Activated T-cell treated with anti-CD3 and anti-CD28 coated beads for 4 hours (primary cell): ENCODE data around the gene CHRNA1.

Source experiments
- DNase-seq: peaks from one replicate; pipeline ENCODE4 v3.0.0-alpha.2; 2020

CHRNA1 gene

DNA sequence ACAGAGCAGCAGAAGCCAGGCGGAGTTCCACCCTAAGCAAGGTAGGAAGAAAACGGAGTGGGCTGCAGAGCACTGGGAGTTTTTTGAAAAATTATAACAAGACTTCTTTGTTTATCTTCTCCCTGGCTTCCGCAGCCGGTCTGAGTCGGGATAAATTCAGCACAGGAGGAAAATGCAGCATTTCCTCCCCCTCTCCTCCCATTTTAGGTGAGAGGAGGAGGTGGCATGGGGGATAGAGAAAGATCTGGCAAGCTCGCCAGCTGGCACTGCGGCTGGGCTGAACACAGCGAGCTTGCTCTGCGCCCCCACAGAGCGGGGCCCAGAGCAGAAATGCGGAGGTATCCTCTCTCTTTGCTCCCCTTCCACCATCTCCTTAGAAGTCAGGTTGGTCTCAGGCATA, 17.7 kb upstream of the CHRNA1 start:
- DNase-seq: no peak

DNA sequence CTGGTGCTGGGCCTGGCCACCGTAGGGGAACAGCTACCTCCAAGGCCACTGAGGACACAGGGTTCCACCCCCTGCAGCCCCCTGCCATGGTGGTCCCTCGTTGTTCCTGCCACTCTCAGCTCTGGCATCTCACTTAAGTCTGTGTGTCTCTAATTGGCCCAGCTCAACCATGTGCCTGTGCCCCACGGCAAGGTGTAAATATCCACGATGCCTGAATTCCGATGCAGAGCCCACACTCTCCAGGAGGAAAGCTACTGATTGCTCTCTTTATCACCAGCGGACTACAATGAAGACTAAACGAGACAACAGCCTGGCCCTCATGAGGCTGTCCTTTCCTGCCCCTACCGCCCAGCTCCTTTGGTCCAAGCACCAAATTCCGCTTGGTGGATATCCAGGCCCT, 17.0 kb upstream of the CHRNA1 start:
- DNase-seq: no peak

DNA sequence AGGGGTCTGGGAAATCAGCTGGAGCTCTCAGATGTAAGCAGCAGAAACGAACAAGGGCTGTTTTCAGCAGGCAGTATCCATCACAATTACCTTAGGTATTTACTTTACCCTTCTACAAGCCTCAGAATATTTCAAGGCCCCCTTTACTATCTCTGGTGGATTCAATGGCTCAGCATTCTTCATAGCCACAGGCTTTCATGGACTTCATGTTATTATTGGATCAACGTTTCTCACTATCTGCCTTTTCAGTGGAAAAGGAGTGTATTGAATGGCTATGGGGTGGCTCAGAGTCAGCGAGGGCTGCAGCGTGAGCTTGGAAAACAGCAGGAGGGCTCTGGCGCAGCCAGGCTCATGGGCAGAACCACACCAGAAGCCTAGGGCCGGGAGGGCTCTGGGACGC, 16.6 kb upstream of the CHRNA1 start:
- no peak for DNase-seq

DNA sequence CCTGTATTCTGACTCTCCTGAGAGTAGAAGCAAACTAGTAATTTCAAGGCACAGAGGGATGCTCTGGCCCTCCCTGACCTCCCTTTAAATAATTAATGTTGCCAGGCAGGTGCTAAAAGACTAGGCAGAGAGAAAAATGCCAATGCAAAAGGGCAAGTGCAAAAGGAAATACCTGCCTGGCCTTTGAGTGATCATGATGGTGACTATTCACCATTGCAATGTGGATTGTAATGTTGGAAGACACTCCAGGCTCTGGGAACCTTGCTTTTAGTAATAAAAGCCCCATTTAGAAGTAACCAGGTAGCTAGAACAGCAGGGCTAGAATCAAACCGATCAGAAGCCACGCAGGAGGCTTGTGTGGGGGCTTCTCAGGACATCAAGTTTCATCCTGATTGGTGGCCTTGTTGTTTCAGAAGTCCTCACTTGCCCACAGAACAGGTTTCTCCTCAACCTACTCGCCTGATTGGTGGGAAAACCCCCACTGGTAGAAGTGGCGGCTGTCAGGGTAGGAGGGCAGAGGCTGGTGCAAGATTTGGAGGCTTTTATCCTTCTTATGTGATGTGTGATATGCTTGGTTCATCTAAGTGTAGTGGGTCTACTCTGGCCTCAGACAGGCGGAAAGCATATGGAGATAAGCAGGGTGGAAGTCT, 16.0 kb upstream of the CHRNA1 start:
- no peak for DNase-seq

DNA sequence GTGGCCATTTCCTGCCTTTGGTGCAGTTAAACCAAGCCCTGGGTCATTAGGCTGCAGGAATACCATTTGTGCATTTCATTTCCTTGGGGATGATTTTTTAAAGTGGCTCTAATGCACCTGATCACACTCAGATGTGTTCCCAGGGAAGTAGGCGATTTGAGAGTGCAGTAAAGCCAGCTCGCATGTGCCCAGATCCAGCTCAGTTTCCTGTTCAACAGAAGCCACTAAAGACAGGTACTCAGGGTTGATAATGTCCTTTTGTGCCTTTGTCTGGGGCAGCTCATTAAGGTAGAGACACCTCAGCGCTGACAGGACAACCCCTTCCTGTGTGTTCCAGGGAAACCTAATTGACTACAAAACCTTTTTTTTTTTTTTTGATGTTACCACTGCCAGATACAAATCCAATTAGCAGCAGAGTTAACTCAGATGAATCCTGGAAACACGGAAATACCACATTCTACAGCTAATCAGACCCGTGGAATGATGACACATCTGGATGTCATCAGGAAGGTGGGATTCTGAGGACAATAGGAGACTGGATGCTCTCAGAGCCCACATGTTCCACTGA, 15.2 kb upstream of the CHRNA1 start:
- no peak for DNase-seq

DNA sequence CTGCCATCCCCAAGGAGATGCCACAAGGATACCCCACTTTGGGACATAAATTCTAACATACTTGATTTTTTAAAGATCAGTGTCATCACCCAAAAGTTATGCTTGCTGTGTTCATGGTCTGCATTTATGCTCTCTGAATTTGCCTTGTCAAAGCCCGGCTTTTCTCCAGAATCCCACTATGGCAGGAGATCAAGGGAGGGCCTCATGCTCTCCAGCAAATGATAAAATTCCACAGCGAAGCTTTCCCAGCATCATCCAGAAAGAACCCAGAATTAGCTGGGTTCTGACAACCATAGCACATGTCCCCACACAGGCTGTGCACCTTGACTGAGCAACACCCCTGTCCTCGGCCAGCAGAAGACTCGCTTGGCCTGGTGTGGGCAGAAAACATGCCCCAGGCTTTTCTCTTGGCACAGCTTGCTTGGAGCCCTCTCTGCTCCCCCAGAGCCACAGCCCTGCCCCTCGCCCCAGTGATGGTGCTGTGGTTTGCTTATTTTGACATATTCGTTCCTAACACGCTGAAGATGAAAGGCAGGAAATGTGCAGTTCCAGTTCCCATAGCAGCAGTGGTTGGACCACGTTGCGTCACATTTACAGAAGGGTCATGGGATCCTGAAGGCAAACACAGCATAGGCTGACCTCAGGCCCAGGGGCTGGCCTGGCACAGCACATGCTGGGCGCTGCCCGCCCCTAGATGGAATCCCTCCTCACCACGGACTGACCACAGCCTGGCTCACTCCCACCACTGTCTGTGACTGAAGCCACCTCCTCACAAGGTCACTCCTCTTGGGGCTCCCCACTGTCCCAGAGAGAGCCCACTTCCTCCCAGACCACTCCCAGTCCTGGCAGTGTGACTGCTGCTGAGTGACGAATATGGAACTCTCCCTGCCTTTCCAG, 14.1 kb upstream of the CHRNA1 start:
- peak; percentile 31 for DNase-seq

DNA sequence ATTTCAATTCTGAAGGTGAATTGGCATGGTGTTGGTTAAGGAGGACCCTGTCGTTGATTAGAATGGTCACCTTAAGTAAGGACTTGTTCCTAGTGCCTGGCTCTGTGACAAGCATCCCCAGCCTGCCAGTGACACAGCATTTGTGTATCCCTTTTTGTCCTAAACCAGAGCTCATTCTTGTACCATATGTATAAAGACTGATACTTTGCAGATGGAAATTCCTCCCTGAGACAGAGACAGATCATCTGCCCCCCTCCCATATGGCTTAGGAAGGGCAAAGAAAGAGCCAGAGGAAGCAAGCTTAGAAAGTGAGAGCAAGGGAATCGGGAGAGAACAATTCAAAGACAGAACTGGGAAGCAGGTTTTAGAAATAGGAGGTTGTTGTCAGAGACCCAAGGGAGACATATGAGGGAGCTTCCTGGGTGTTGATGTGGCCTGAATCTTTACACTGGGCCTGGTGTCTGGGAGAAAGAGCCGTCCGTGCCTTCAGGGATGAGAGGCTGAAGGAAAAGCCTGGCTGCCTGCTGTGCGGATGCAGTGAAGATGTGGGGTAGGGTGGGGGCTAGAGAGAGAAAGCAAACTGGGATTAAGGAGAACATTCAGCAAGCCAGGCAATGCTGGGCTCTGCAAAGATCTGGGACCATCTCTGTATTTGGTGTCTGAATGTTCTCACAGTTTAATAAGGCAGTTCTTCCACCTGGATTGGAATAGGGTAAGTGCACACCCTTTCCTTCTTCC, 13.2 kb upstream of the CHRNA1 start:
- DNase-seq: no peak

DNA sequence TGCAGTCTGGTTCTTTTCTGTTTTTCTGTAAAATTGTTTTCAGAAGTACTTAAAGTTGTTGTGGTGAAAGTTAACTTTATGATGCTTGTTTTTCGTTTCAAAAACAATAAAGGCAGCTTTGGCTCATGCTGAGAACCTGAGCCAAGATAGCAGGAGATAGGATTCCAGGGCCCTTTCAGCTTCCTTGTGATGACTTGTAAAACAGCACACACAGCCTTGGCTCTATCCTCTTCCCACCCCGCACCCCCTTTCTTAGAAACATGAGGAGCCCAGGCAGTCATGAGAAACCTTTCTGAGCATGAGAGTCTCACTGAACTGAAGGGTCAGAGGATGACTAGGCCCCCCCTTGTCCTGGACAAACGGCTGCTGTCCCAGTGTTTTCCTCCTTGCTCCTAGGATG, 12.4 kb upstream of the CHRNA1 start:
- DNase-seq: no peak

DNA sequence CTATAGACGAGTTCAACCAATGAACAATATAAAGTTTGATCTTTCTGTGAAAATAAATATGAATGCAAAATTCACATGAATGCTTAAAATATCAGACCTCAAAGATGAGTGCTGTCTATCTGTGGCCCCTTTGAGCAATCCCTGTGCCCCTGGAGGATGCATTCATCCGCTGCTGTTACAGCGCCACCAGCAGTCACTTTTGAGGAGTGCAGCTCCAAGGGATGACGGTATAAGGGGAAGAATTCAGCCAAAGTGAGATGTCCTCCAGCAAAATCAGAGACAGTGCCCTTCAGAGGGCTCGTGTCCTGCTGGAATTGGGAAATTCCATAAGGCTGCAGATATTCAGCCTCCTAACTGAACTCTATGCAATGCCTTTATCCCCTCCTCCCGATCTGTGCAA, 12.0 kb upstream of the CHRNA1 start:
- DNase-seq: no peak

DNA sequence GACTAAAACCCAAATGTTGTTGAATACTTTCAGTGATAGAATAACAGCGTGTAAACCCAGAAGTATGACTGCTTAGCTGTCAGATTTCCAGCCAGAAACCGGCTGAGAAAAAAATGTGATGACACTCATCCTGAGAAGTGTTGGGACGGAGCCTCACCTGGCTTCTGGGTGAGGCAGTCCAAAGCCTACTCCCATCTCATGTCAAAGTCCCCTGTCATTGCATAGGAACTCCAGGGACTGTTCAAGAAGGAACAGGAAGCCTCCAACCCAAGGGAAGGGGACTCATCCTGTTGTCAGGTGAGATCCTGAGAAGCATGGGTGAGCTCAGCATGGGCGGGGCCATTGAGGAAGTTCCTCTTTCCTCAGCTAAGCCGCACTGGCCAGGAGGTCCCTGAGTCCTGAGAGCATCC, 11.3 kb upstream of the CHRNA1 start:
- no peak for DNase-seq

DNA sequence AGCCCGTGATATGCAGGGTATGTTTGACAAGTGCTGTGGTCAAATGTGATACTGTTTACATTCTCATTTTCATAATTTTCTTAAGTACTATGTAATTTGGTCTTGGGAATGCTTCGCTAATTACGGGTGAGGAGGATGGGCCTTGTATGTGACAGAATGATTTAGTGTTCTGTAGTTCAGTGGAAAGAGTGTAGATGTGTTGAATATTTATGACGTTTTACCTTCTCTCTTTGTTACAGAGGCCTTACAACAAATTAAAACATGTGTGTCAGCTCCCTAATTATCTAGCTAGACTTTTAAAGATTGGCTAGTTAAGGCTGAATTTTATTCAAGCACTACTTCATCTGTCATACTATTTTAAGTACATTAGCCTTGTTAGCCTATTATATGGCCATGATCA, 10.6 kb upstream of the CHRNA1 start:
- no peak for DNase-seq

DNA sequence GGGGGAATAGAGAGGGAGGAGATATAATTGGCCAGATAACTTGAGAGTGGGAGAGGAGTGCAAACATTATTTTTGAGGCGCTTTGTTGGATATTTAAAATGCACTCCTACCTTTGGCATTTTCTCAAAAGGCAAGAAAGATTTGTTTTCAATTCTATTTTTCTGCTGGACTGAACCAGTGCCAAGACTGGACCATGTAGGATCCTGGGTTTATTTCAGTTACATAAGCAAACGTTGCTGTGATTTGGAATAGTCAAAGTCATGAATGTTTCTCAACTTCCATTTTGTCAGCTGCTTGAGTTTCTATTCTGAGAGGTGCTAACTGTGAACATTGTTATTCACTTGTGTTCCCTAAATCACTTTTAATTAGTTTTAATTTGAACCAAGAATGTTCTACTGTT, 8.9 kb upstream of the CHRNA1 start:
- no peak for DNase-seq

DNA sequence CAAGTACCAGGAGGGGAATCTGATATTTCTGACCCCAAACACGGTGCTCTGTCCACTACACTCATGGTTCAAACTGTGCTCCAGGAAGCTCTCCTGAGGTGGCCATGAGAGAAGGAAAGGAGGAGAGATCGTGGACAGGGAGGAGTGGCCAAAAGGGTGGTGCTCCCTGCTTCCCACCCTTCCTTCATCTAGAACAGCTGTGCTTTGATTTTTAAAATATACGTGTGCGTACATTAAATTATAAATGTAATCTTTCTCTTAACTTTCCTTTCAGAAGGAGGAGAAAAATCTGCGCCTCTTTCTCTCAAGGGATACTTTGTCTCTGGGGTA, 8.2 kb upstream of the CHRNA1 start:
- DNase-seq: no peak

DNA sequence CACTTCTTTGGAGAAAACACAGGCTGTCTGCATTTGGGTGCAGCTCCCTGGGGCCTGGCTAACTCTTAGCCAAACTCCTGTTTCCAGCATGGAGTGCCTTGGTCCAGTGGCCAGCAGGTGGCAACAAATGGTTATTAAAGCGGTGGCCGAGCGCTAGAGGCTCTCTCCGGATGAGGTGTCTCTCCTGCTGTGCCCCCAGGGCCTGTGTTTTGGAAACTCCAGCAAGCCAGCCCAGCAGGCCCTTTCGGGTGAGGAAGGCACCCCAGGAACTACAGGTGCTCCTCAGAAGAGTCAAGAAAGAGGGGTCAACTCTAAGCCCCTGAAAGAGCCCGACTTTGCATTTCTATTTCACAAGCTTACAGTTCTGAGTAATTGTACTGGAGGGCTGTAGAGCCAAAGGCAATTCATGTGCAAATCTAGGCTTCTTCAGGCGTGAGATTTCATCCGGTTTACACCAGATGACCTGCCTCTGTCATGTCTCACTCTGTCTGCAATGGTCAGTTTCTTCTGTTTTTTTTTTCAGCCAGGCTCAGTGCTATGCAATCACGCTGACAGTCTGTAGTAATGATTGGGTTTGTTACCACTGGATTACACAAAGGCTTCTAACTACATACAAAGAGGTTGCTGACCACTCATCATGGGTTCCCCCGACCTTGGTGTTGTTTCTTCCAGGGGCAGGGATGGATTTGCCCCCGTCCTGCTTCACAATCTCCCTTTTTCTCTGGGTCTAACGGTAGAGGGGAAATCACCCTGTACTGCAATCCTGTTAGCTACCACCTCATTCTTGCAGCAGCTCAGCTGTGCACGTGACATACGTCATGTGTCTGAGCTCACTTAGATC, 7.6 kb upstream of the CHRNA1 start:
- no peak for DNase-seq

DNA sequence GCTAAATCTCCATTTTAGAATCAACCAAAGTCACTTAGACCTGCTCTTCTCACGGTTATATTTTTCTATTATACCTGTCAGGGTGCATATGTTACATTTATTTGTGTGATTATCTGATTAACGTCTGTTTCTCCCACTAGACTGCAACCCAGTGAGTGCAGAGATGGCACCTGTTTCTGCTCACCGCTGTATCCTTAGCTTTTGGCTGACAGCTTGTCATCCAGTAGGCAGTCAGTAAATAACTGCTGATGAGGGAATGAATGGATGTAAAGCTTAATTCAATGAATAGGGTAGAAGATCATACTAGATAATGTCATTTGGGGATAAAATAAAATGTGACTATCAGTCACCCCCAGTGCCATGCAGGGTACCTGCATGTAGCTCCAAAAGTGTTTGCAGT, 6.9 kb upstream of the CHRNA1 start:
- DNase-seq: no peak

DNA sequence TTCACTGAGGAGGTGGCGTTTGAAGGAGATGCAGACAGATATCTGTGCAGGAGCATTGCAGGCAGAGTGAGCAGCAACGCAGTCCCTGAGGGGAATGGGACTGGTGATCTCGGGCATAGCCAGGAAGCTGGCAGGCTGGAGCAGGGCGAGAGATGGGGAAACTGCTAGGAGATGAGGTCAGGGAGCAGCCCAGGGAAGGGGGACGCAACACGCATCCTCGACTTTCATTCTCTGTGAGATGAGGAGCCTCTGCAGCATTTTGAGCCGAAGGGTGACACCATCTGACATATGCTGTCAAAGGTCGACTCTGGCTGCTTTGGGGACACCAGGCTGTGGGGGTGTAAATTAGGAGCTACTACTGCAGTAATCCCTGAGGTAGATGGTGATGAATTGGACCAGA, 4.3 kb upstream of the CHRNA1 start:
- no peak for DNase-seq

DNA sequence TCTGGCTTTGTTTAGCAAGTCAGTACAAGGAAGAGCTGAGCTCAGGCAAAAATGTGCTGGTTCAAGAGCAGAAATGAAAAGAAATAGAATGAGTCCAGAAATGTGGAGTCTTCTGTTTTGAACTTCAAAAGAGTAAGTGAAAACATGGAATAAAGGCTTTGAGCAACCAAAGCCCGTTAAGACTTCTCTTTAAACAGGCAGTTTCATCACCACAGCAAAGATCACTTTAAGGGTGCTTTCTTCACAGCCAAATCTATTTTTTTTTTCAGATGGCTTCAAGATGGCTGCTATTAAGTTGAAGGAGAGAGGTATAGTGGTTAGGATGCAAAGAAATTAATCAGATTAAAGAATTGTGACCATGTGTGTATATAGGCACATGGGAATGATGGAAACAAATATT, 2.0 kb upstream of the CHRNA1 start:
- no peak for DNase-seq

DNA sequence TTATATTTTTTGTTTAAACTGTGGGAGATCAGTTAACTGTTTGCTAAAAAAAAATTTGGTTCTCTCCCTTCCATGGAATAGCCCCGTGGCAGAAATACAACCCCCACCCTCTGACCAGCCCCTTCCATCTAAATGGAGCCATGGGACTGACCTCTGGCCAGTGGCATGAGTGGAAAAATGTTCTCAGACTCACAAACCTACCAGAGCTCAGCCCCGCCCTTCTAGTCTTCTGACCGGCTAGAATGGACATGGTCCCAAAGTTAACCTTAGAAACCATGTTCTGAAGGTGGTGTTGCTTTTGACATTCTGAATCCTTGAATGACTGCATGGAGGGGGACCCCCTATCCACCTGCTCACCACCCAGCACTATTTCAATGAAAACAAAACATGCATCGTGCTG, 1.3 kb upstream of the CHRNA1 start:
- no peak for DNase-seq

DNA sequence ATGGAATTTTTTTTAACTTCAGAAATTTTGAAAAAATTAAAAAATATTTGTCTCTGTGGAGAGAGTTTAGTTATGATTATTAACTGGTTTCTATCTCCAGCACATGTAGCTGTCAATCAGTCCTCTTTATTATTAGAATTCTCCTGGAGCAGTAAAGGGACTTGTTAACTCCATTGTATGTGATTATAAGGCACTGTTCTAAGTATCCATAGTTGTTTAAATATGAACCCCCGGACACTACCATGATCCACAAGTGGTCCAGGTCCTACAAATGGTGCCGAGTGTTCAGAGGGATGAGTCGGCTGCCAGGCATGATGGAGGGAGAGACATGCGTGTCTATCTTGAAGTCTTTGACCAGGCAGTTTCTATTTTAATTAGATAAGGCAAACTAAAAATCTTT, 492 bp downstream of the CHRNA1 start:
- no peak for DNase-seq

DNA sequence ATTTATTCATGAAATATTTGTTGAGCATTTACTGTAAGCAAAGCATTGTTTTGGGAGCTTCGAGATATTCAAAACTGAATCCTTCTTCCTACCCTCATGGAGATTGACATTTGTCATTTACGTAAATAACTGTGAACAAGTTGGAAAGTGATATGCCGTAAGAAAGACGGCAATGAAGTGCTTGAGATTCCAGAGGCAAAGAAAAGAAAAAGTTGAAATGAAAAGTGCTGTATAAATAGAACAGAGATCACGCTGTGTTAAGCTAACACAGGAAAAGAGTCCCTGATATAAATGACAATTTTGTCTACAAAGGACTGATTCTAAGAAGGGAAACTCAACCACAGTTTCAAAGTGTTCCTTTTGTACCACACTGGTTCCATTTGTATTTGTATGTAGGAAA, 1.8 kb downstream of the CHRNA1 start:
- no peak for DNase-seq

DNA sequence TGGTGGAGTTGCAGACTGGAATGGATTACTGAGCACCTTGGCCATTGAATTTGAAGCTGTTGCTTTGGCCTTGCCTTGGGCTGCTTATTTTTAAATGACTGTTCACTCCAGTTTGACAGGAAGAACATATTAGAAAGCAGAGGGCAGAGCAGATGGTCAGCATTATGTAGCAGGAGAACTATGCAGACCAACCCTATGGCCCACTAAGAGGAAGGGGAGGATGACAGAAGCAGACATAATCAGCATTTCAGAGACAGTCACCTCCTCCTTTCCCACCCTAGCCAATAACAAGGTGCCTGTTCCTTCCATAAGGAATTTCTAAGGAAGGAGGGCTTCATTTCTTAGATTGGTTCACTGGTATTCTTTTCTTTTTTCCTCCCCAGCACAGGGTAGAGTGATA, 2.4 kb downstream of the CHRNA1 start:
- DNase-seq: no peak

DNA sequence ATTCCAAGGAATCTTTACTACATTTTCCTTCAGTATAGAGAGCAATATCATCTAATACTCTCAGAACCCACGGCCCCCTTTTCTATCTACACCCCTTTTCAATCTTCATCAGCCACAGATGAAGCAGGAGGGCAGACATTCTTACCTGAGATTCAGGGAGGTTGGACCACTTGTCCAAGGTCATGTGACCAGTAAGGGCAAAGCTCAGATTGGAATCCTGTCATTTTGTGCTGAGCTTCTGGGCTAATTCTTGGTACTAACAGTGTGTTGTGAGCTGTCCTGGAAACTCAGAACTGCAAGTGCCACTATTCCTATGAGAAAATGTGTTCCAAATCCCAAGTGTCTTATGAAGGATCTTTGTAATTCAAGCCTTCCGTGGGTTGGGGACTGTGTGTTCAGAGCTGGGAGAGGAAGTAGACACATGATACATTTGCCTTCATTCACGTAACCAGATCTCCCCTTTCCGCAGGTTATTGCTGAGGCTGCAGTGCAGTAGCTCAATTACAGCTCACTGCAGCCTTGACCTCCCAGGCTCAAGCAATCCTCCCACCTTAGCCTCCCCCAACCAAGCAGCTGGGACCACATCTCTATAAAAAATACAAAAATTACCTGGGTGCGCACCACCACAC, 3.3 kb downstream of the CHRNA1 start:
- no peak for DNase-seq
